HCT116 (cell line): ENCODE results near the gene EYA2. TPM values are rescaled to one million over a fixed set of nuclear protein-coding genes. Genes with fewer than 3 reads are reported as not detected.

Experiments used
- ATAC-seq: fragments of 200-7000 bp; cut with Tn5 transposase; 2 replicates; pipeline ENCODE4 v1.9.1; 2020; ENCODE audit warnings: mild to moderate bottlenecking, moderate library complexity
- BruUV-seq: library from RNA; stranded (reverse); fragments of 400-500 nt; replicated peaks from 2 replicates; lab custom pipeline; 2021; lab: Mats Ljungman, UMichigan
- CTCF ChIA-PET: fragments of 300-600 bp; sonication (Branson Sonifier 250); formaldehyde crosslinking; loops from one replicate; lab custom pipeline; 2021; ENCODE audit warnings: antibody characterized with exemption; lab: Charles Lee
- POLR2A ChIA-PET: fragments of 300-600, 350-600 bp; sonication (Branson Sonifier 250); formaldehyde crosslinking; loops from one replicate; lab custom pipeline; 2021; ENCODE audit warnings: antibody characterized with exemption; lab: Charles Lee
- RAD21 ChIA-PET, 2 experiments: fragments of 300-600 bp; sonication (Branson Sonifier 250); formaldehyde crosslinking; loops; one replicate each; lab custom pipeline; 2023; ENCODE audit warnings: low total read pairs in 2 of 2; ENCODE audit not compliant: uncharacterized antibody in 2 of 2, unreplicated experiment in 2 of 2, low non-redundant PET in 1 of 2; lab: Charles Lee
- DNase-seq: peaks from one replicate; pipeline ENCODE4 v3.0.0-alpha.2; 2010; ENCODE audit warnings: low read depth, low spot score
- H2AFZ ChIP-seq: fragments of 200-600 bp; shearing (Covaris generic), sonication (generic); 2 replicates; pipeline ENCODE4 v1.6.1; 2017; ENCODE audit warnings: low read depth, mixed run types, mixed read lengths, antibody characterized with exemption, low read length; ENCODE audit not compliant: poor library complexity, severe bottlenecking
- H3K27ac ChIP-seq: 2 replicates; pipeline ENCODE4 v1.5.1; 2012; ENCODE audit warnings: low read depth, low read length
- H3K27me3 ChIP-seq: fragments of 200-600 bp; sonication (generic); 2 replicates; pipeline ENCODE4 v1.6.1; 2016; ENCODE audit warnings: mixed run types, low read length, mixed read lengths; ENCODE audit not compliant: insufficient read depth
- H3K36me3 ChIP-seq, 2 experiments: fragments of 200-500 bp in 1 of 2; fragments of 200-600 bp in 1 of 2; sonication (Bioruptor generic) in 1 of 2; sonication (generic) in 1 of 2; 2 replicates each; pipeline versions ENCODE4 v1.5.1 to v1.6.1; 2014 to 2016; ENCODE audit warnings: low read length in 2 of 2, inconsistent platforms in 1 of 2, mixed read lengths in 1 of 2, mixed run types in 1 of 2; ENCODE audit not compliant: insufficient read depth in 2 of 2, control insufficient read depth in 1 of 2
- H3K4me1 ChIP-seq, 2 experiments: fragments of 200-600 bp in 1 of 2; sonication (generic) in 1 of 2; 2 replicates each; pipeline versions ENCODE4 v1.5.1 to v1.6.1; 2012 to 2017; ENCODE audit warnings: low read length in 2 of 2, inconsistent platforms in 1 of 2, mild to moderate bottlenecking in 1 of 2, mixed read lengths in 1 of 2, mixed run types in 1 of 2, moderate library complexity in 1 of 2; ENCODE audit not compliant: insufficient read depth in 2 of 2, control insufficient read depth in 1 of 2
- H3K4me2 ChIP-seq: fragments of 200-600 bp; sonication (generic); 2 replicates; pipeline ENCODE4 v1.6.1; 2017; ENCODE audit warnings: mixed run types, low read length, mixed read lengths
- H3K4me3 ChIP-seq, 2 experiments: fragments of 200-600 bp in 1 of 2; sonication (generic) in 1 of 2; replicated peaks in 1 of 2; 2 replicates each; pipeline ENCODE4 v1.5.1; 2011 to 2016; ENCODE audit warnings: low read length in 2 of 2, control low read depth in 1 of 2, low read depth in 1 of 2, mild to moderate bottlenecking in 1 of 2, mixed read lengths in 1 of 2, mixed run types in 1 of 2
- H3K79me2 ChIP-seq: fragments of 200-600 bp; sonication (generic); 2 replicates; pipeline ENCODE4 v1.6.1; 2017; ENCODE audit warnings: mild to moderate bottlenecking, mixed run types, low read length, moderate library complexity, mixed read lengths; ENCODE audit not compliant: insufficient read depth
- H3K9ac ChIP-seq: fragments of 200-600 bp; sonication (generic); 2 replicates; pipeline ENCODE4 v1.6.1; 2016; ENCODE audit warnings: low read length, mixed read lengths
- H3K9me2 ChIP-seq: fragments of 200-600 bp; sonication (generic), shearing (Covaris generic); 2 replicates; pipeline ENCODE4 v1.6.1; 2017; ENCODE audit warnings: mixed run types, mild to moderate bottlenecking, moderate library complexity; ENCODE audit not compliant: insufficient read depth
- H3K9me3 ChIP-seq, 2 experiments: fragments of 200-500 bp in 1 of 2; fragments of 200-600 bp in 1 of 2; sonication (Bioruptor generic) in 1 of 2; sonication (generic) in 1 of 2; 2 replicates each; pipeline ENCODE4 v1.6.1; 2014 to 2017; ENCODE audit warnings: low read length in 2 of 2, mixed read lengths in 2 of 2, inconsistent platforms in 1 of 2, low read depth in 1 of 2, mild to moderate bottlenecking in 1 of 2, mixed run types in 1 of 2, moderate library complexity in 1 of 2; ENCODE audit not compliant: control insufficient read depth in 1 of 2, insufficient read depth in 1 of 2
- H4K20me1 ChIP-seq: fragments of 200-600 bp; sonication (generic), shearing (Covaris generic); 2 replicates; pipeline ENCODE4 v1.6.1; 2017; ENCODE audit warnings: mixed run types, mild to moderate bottlenecking, moderate library complexity; ENCODE audit not compliant: insufficient read depth
- ATF3 ChIP-seq: IDR thresholded peaks from 2 replicates; pipeline ENCODE4 v1.6.1; 2012
- CEBPB ChIP-seq: IDR thresholded peaks from 2 replicates; pipeline ENCODE4 v1.6.1; 2012; ENCODE audit warnings: low read depth
- EGR1 ChIP-seq: IDR thresholded peaks from 2 replicates; pipeline ENCODE4 v1.6.1; 2012; ENCODE audit warnings: low read depth
- EZH2phosphoT487 ChIP-seq: fragments of 200-600 bp; IDR thresholded peaks from 2 replicates; pipeline ENCODE4 v1.6.1; 2018; ENCODE audit warnings: antibody characterized with exemption, borderline replicate concordance
- FOSL1 ChIP-seq: IDR thresholded peaks from 2 replicates; pipeline ENCODE4 v1.6.1; 2012; ENCODE audit warnings: low read depth
- JUND ChIP-seq: IDR thresholded peaks from 2 replicates; pipeline ENCODE4 v1.6.1; 2012
- POLR2A ChIP-seq: IDR thresholded peaks from 2 replicates; pipeline ENCODE4 v1.7.0; 2011; ENCODE audit warnings: borderline replicate concordance; ENCODE audit not compliant: insufficient read depth, insufficient read length; ENCODE audit errors: extremely low read depth
- POLR2AphosphoS5 ChIP-seq: IDR thresholded peaks from 2 replicates; pipeline ENCODE4 v1.6.1; 2011; ENCODE audit warnings: mild to moderate bottlenecking, low read depth, low read length, moderate library complexity
- RAD21 ChIP-seq: IDR thresholded peaks from 2 replicates; pipeline ENCODE4 v1.6.1; 2012; ENCODE audit warnings: low read depth, mild to moderate bottlenecking
- SIN3A ChIP-seq: IDR thresholded peaks from 2 replicates; pipeline ENCODE4 v1.6.1; 2012; ENCODE audit warnings: low read depth
- SP1 ChIP-seq: IDR thresholded peaks from 2 replicates; pipeline ENCODE4 v1.6.1; 2012; ENCODE audit warnings: low read depth
- TCF7L2 ChIP-seq: IDR thresholded peaks from 2 replicates; pipeline ENCODE4 v1.7.0; 2011; ENCODE audit warnings: borderline replicate concordance, inconsistent platforms; ENCODE audit not compliant: insufficient read depth, insufficient read length; ENCODE audit errors: extremely low read depth
- YY1 ChIP-seq: IDR thresholded peaks from 2 replicates; pipeline ENCODE4 v1.6.1; 2011; ENCODE audit warnings: low read length, low read depth, moderate library complexity, mild to moderate bottlenecking; ENCODE audit not compliant: insufficient replicate concordance; ENCODE audit errors: extremely low read depth
- ZFX ChIP-seq: fragments of 450-650 bp; IDR thresholded peaks from 2 replicates; pipeline ENCODE4 v1.6.1; 2017
- intact Hi-C: fragments of 100-400 bp; cut with micrococcal nuclease; formaldehyde crosslinking; loops from 2 replicates; pipeline ENCODE4 v1.10.0; 2022
- total RNA-seq: library from RNA; stranded (reverse); gene quantifications from one replicate; pipeline ENCODE4 v1.2.1, GENCODE V29; 2021; ENCODE audit not compliant: unreplicated experiment
- TF ChIP-seq, protein P1 (sequence below): IDR thresholded peaks from 2 replicates; pipeline ENCODE4 v1.6.1; 2012; ENCODE audit warnings: low read depth

Gene EYA2
- total RNA-seq, 1 experiment from 2014 or later, result not detected

GRCh38 chr20:47189060-47189459, 294.4 kb downstream of the EYA2 start:
- no peaks in the 10 kb centered on the region for H3K9me3 ChIP-seq
- RAD21 ChIA-PET, result no interaction called here
- BruUV-seq, result no TSS peak
- H4K20me1 ChIP-seq, result no peaks in the 10 kb centered on the region
- ATAC-seq (no peak), DNase-seq (no peak)
- POLR2A ChIA-PET, result no interaction called here
- H3K9ac ChIP-seq, result no peak overlapping the region
- H3K27ac ChIP-seq, result no peak overlapping the region
- no peak overlapping the region for H3K4me3 ChIP-seq
- H3K36me3 ChIP-seq, result no peaks in the 10 kb centered on the region
- no peaks in the 10 kb centered on the region for H3K9me2 ChIP-seq
- H2AFZ ChIP-seq, result no peak overlapping the region
- CTCF ChIA-PET, result no interaction called here
- H3K4me1 ChIP-seq, result peaks cover 0 to 14% of the 10 kb centered on the region in 2 experiments; a peak in 2 of 4 replicates
- no peaks in the 10 kb centered on the region; the same call in 1 of the 2 replicates for H3K27me3 ChIP-seq
- H3K79me2 ChIP-seq, result no peaks in the 10 kb centered on the region
- H3K4me2 ChIP-seq, result no peak overlapping the region
- TF ChIP-seq POLR2AphosphoS5, result no peak
- no peak for TF ChIP-seq EZH2phosphoT487
- no peak for TF ChIP-seq SIN3A
- TF ChIP-seq RAD21, result no peak
- no peak for TF ChIP-seq YY1
- no peak for TF ChIP-seq ZFX
- no peak for TF ChIP-seq POLR2A
- TF ChIP-seq, protein P1, sequence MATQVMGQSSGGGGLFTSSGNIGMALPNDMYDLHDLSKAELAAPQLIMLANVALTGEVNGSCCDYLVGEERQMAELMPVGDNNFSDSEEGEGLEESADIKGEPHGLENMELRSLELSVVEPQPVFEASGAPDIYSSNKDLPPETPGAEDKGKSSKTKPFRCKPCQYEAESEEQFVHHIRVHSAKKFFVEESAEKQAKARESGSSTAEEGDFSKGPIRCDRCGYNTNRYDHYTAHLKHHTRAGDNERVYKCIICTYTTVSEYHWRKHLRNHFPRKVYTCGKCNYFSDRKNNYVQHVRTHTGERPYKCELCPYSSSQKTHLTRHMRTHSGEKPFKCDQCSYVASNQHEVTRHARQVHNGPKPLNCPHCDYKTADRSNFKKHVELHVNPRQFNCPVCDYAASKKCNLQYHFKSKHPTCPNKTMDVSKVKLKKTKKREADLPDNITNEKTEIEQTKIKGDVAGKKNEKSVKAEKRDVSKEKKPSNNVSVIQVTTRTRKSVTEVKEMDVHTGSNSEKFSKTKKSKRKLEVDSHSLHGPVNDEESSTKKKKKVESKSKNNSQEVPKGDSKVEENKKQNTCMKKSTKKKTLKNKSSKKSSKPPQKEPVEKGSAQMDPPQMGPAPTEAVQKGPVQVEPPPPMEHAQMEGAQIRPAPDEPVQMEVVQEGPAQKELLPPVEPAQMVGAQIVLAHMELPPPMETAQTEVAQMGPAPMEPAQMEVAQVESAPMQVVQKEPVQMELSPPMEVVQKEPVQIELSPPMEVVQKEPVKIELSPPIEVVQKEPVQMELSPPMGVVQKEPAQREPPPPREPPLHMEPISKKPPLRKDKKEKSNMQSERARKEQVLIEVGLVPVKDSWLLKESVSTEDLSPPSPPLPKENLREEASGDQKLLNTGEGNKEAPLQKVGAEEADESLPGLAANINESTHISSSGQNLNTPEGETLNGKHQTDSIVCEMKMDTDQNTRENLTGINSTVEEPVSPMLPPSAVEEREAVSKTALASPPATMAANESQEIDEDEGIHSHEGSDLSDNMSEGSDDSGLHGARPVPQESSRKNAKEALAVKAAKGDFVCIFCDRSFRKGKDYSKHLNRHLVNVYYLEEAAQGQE, result no peak
- no peak for TF ChIP-seq ATF3
- no peak for TF ChIP-seq JUND
- no peak for TF ChIP-seq CEBPB
- no peak for TF ChIP-seq FOSL1
- TF ChIP-seq EGR1, result no peak
- no peak for TF ChIP-seq SP1
- no peak for TF ChIP-seq TCF7L2
- intact Hi-C loops, result no loop called here
